Lower lobe of right lung (tissue), 2 donors: ENCODE results near the gene FDXACB1. TPM values are rescaled to one million over a fixed set of nuclear protein-coding genes. Genes with fewer than 3 reads are reported as not detected.
"Not testable (repeated sequence)": the region's sequence is repeated elsewhere in the genome, so short reads cannot be mapped to it uniquely, and the experiment has no call there.

Experiments
- ATAC-seq, 2 donors: fragments of 200-7000 bp; cut with Tn5 transposase; one replicate each; pipeline ENCODE4 v1.9.1; 2020 to 2022; ENCODE audit warnings: mild to moderate bottlenecking in 2 of 2, moderate library complexity in 2 of 2
- DNase-seq: peaks from one replicate; pipeline ENCODE4 v3.0.0-alpha.2; 2020
- H3K27ac ChIP-seq: fragments of 200-600 bp; one replicate; pipeline ENCODE4 v1.8.0; 2022
- H3K27me3 ChIP-seq: fragments of 200-600 bp; one replicate; pipeline ENCODE4 v1.8.0; 2022; ENCODE audit warnings: low read depth
- H3K36me3 ChIP-seq: fragments of 200-600 bp; one replicate; pipeline ENCODE4 v1.8.0; 2022; ENCODE audit warnings: mild to moderate bottlenecking
- H3K4me1 ChIP-seq: fragments of 200-600 bp; one replicate; pipeline ENCODE4 v1.8.0; 2022
- H3K4me3 ChIP-seq: fragments of 200-600 bp; one replicate; pipeline ENCODE4 v1.8.0; 2022; ENCODE audit warnings: mild to moderate bottlenecking
- H3K9me3 ChIP-seq: fragments of 200-600 bp; one replicate; pipeline ENCODE4 v1.8.0; 2022
- CTCF ChIP-seq: fragments of 200-600 bp; IDR thresholded peaks from one replicate; pipeline ENCODE4 v1.8.0; 2022; ENCODE audit warnings: antibody characterized with exemption, mild to moderate bottlenecking
- intact Hi-C: fragments of 100-400 bp; cut with DNase I; formaldehyde crosslinking; loops from one replicate; pipeline ENCODE4 v1.11.0; 2022
- total RNA-seq: library from RNA; stranded (reverse); fragmentation: NEBNext Ultra II Directional; extraction: Animal tissue kit (Norgen Biotek cat#: 25700); gene quantifications from one replicate; pipeline ENCODE4 v1.2.1, GENCODE V29; 2021
- donor health status: DM: no; HTN: yes; CAD: no; lungs with severe emphysema.

Gene FDXACB1
- total RNA-seq, 1 donor from 2014 or later = 2.4 TPM

DNA sequence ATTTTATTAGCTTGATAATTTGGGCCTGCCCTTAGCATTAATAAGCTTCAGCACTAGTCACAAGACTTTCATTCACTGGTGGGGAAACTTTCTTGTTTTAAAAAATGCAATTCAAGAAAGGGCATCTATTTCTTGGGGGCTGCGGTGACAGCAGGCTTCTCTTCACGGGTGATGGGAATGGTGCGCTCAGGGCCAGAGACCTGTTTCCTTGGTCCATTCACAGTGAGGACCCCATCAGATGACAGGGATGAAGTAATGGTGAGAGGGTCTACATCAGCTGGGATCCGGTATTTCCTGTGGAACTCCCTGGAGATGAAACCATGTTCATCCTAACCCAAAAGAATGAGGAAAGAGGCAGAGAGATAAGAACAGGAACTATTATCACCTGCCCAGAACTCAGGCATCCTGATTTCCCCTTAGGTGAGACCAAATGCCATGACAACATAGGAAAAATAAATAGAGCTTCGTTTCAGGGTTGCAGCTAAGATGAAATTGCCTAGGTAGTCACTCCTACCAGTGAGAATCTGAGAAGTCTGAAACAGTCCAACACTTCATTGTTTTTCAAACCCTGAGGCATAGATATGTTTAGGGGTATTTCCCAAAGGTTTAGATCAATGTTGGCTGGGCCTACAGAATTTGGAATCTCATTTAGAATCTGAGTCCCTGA is 29.8 kb upstream of the FDXACB1 start:
- Histone ChIP-seq H3K27ac (no peak overlapping the region), H3K4me1 (peaks cover 11% of the 10 kb centered on the region), H3K36me3 (peaks cover 9% of the 10 kb centered on the region), H3K27me3 (peaks cover 14% of the 10 kb centered on the region), H3K4me3 (no peak overlapping the region), H3K9me3 (no peaks in the 10 kb centered on the region)
- TF ChIP-seq CTCF = no peak
- intact Hi-C loops = no loop called here
- DNase-seq (no peak), ATAC-seq (no peak)

GRCh38 chr11:111906680-111907079 is 27.7 kb upstream of the FDXACB1 start:
- DNase-seq (no peak), ATAC-seq (no peak)
- H3K4me1 ChIP-seq = peaks cover 11% of the 10 kb centered on the region
- H3K27ac ChIP-seq = no peak overlapping the region
- H3K4me3 ChIP-seq = no peak overlapping the region
- intact Hi-C loops = no loop called here
- TF ChIP-seq CTCF = no peak
- H3K36me3 ChIP-seq = peaks cover 9% of the 10 kb centered on the region
- H3K9me3 ChIP-seq = no peaks in the 10 kb centered on the region
- H3K27me3 ChIP-seq = peaks cover 1% of the 10 kb centered on the region

DNA sequence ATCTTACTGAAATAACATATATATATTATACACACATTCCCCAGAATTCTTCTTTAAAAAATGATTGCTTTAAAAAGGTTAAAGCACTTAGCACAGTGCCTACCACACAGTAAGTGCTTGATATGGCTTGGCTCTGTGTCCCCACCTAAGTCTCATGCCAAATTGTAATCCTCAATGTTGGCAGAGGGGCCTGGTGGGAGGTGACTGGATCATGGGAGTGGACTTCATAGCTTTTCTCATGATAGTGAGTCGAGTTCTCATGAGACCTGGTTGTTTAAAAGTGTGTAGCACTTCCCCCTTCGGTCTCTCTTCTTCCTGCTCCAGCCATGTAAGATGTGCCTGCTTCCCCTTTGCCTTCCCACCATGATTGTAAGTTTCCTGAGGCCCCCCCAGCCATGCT is 26.4 kb upstream of the FDXACB1 start:
- intact Hi-C loops = no loop called here
- DNase-seq = no peak
- TF ChIP-seq CTCF = no peak

DNA sequence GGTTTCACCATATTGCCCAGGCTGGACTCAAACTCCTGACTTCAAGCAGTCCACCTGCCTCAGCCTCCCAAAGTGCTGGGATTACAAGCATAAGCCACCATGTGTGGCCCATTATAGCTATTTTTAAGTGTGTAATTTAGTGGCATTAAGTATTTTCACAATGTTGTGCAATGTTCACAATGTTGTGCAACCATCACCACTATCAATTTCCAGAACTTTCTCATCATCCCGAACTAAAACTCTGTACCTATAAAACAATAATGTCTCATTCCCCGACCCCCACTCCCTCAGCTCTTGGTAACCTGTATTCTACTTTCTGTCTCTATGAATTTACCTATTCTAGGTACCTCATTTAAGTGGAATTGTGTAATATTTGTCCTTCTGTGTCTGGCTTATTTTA is 7.9 kb upstream of the FDXACB1 start:
- intact Hi-C loops = no loop called here
- no peaks in the 10 kb centered on the region for H3K36me3 ChIP-seq
- no peaks in the 10 kb centered on the region for H3K4me1 ChIP-seq
- no peak for DNase-seq
- no peaks in the 10 kb centered on the region for H3K9me3 ChIP-seq
- ATAC-seq = no peak
- TF ChIP-seq CTCF = no peak
- no peak overlapping the region for H3K27ac ChIP-seq
- H3K27me3 ChIP-seq = no peaks in the 10 kb centered on the region
- H3K4me3 ChIP-seq = no peak overlapping the region

More for the DNA sequence above, 26.4 kb upstream of the FDXACB1 start:
- H3K4me1 ChIP-seq = peaks cover 5% of the 10 kb centered on the region
- no peak for ATAC-seq
- H3K4me3 ChIP-seq = no peak overlapping the region
- H3K27ac ChIP-seq = no peak overlapping the region
- peaks cover 9% of the 10 kb centered on the region for H3K36me3 ChIP-seq
- no peaks in the 10 kb centered on the region for H3K27me3 ChIP-seq
- H3K9me3 ChIP-seq = no peaks in the 10 kb centered on the region

DNA sequence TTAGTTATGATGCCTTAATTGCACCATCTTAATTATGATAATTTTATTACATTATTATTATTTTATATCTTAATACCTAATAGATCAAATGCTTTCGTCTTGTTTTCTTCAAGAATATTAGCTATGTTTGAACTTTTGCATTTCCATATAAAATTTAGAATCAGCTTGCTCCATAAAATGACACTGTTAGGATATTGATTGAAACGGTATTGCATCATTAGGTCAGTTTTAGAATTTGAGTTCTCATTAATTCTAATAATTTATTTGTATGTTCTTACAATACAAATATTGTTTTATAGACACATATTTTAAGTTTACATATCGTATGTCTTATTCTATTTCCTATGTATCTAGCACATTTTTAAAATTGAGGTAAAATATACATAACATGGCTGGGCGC is 7.1 kb upstream of the FDXACB1 start:
- H3K36me3 ChIP-seq = no peaks in the 10 kb centered on the region
- H3K27ac ChIP-seq = no peak overlapping the region
- no peak overlapping the region for H3K4me3 ChIP-seq
- intact Hi-C loops = no loop called here
- TF ChIP-seq CTCF = no peak
- H3K27me3 ChIP-seq = no peaks in the 10 kb centered on the region
- DNase-seq (no peak), ATAC-seq (no peak)
- H3K9me3 ChIP-seq = no peaks in the 10 kb centered on the region
- no peaks in the 10 kb centered on the region for H3K4me1 ChIP-seq

DNA sequence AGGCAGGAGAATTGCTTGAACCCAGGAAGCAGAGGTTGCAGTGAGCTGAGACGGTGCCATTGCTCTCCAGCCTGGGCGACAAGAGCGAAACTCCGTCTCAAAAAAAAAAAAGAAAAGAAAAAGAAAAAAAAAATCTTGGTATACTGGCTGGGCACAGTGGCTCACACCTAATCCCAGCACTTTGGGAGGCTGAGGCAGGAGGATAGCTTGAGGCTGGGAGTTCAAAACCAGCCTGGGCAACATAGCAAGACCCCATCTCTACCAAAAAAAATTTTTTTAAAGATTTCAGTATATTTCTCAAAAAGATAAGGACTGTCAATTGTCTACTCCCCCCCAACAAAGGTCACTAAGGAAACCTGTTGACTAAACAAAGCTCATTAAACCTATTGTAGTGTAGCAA is 6.1 kb upstream of the FDXACB1 start:
- H3K4me1 ChIP-seq, H3K27ac ChIP-seq, H3K4me3 ChIP-seq, H3K36me3 ChIP-seq, H3K9me3 ChIP-seq, ATAC-seq, intact Hi-C loops, H3K27me3 ChIP-seq, DNase-seq: not testable (repeated sequence)
